HL-60 (cell line): ENCODE results near the gene SYT15B.
"Not testable (repeated sequence)": the region's sequence is repeated elsewhere in the genome, so short reads cannot be mapped to it uniquely, and the experiment has no call there.

ENCODE experiments used
- GABPA ChIP-seq: IDR thresholded peaks from 2 replicates; pipeline ENCODE4 v1.6.1; 2012; ENCODE audit warnings: low read depth
- POLR2AphosphoS5 ChIP-seq: IDR thresholded peaks from 2 replicates; pipeline ENCODE4 v1.6.1; 2012; ENCODE audit warnings: low read depth
- TF ChIP-seq, protein P1 (sequence below): IDR thresholded peaks from one replicate; pipeline ENCODE4 v1.5.1; 2011; ENCODE audit warnings: low read length, control low read depth, inconsistent platforms; ENCODE audit not compliant: insufficient read depth

DNA sequence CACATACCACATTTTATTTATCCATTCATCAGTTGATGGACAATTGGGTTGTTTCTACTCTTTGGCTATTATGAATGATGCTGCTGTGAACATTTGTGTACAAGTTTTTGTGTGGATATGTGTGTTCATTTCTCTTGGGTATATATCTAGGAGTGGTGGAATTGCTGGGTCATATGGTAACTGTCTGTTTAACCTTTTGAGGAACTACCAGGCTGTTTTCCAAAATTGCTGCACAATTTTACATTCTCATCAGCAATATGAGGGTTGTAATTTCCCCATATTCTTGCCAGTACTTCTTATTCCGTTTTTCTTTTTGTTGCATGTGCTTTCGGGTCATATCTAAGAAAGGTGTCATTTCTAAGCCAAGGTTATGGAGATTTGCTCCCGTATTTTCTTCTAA is 38.3 kb downstream of the SYT15B start:
- TF ChIP-seq, protein P1, sequence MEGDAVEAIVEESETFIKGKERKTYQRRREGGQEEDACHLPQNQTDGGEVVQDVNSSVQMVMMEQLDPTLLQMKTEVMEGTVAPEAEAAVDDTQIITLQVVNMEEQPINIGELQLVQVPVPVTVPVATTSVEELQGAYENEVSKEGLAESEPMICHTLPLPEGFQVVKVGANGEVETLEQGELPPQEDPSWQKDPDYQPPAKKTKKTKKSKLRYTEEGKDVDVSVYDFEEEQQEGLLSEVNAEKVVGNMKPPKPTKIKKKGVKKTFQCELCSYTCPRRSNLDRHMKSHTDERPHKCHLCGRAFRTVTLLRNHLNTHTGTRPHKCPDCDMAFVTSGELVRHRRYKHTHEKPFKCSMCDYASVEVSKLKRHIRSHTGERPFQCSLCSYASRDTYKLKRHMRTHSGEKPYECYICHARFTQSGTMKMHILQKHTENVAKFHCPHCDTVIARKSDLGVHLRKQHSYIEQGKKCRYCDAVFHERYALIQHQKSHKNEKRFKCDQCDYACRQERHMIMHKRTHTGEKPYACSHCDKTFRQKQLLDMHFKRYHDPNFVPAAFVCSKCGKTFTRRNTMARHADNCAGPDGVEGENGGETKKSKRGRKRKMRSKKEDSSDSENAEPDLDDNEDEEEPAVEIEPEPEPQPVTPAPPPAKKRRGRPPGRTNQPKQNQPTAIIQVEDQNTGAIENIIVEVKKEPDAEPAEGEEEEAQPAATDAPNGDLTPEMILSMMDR = not testable (repeated sequence)
- not testable (repeated sequence) for TF ChIP-seq POLR2AphosphoS5, GABPA
